ENCODE data around the gene MSGN1.
"Not testable (repeated sequence)": the region's sequence is repeated elsewhere in the genome, so short reads cannot be mapped to it uniquely, and the experiment has no call there.

The MSGN1 gene

DNA sequence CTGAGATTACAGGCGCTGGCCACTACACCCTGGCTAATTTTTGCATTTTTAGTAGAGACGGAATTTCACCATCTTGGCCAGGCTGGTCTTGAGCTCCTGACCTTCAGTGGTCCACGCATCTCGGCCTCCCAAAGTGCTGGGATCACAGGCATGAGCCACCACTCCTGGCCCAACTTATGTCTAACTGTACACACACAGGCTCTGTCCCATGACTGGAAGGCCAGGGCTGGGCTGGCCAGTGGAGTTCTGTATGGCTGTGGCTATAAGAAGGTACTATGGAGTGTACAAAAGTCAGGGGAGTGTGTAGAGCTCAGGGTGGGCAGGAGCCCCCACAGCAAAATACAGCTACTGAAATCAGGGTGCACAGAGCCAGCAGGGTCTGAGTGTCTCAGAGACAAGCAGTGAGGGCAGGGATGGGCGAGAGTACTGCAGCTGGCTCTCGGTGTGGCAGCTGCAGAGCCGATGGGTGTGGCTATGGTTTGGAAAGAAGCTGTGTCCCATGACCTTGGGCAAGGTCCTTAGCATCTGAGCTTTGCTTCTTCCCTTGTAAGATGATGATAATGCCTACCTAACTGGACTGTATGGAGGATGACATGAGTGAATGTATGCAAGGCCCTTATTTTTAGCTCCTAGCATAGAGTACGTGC is 10.4 kb upstream of the MSGN1 start:
- no peak for DNase-seq

DNA sequence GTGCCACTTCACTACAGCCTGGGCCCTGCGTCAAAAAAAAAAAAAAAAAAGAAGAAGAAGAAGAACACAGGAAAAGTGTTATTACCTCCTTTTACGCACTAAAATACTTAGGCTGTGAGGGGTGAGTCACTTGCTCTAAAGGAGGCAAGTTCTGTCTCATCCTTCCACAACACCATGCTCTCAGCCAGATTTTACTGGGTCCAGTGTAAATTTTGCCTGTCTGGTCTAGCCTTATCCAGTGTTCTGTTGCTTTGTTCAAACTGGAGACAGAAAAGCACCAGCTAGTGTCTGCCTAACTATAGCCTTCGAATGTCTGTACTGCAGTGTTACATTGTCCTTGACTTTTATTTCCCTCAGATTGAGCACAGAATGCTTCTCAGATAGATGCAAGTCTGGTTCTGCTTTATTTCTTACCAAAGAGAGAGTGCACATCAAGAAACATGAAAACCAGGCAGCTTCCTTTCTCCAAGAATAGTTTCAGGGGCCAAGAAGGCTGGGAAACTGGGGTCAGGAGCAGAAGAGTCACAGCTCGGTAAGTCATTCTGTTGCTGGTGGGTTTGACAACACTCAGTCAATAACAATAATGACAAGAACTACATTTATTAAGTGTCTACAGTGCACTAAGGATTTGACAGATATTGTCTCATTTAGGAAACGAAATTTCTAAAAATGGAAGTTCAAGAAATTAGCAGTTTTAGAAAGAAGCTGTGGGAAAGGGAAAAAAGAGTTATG is 3.1 kb upstream of the MSGN1 start:
- DNase-seq: no peak

DNA sequence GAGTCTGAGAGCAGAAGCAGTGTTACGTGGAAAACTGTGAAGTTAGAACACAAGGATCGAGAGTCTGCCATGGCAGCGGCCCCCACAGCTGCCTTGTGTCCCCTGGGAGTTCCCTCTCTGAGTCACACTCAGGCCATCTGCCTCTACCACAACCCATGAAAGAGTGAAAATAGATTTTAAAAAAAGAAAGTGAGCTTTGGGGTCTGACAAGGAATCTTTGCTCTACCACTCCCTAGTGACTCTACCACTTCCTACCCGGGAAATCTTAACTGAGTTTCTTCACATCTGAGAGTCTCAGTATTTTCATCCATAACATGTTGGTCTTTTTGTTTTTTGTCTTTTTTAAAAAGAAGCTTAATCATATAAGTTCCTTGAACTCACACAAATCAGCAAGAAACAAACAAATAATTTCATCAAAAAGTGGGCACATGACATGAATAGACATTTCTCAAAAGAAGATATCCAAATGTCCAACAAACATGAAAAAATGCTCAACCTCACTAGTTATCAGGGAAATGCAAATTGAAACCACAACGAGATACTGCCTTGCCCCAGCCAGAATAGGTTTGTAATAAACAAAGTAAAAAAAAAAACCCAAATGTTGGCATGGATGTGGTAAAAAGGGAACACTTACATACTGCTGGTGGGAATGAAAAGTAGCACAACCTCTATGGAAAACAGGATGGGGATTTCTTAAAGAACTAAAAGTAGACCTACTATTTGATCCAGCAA is 2.4 kb upstream of the MSGN1 start:
- no peak for DNase-seq

DNA sequence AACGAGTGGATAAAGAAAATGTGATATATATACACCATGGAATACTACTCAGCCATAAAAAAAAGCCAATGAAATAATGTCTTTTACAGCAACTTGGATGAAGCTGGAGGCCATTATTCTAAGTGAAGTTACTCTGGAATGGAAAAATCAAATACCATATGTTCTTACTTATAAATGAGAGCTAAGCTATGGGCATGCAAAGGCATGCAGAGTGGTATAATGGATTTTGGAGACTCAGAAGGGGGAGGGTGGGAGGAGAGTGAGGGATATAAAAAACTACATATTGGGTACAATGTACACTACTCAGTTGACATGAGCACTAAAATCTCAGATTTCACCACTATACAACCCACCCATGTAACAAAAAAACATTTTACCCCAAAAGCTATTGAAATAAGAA is 1.7 kb upstream of the MSGN1 start:
- DNase-seq: no peak

DNA sequence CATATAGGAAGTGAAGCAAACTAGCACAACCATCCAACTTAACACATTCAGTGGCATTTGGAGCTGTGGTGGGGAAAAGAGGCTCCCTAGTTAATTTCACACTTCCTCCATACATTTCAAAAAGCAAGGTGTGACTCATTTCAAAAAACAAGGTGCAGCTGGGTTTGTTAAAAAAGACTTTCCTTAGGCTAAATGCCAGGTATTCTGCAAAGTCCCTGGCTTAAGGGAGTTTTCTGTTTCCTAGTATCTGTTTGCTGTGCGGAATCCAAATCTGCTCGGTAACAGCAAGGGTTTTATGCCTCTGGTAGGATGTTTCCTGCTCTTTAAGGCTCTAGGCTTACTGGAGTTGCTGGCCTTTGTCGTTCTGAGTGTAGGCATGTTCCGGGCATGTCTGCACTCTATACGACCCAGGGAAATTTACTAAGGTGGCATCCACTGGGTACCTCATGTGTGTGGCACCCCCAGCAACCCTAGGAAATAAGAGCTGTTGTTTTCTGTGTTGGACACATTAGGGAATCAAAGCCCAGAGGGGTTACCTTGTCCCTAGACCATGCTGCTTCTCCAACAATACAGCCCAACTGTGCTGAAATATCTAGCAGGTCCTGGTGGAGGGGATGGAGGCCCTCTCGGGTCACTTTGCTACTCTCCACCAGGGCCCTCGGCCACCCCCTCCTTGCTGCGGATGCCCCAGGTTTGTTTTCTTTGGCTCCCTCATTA is 634 bp upstream of the MSGN1 start:
- no peak for DNase-seq

DNA sequence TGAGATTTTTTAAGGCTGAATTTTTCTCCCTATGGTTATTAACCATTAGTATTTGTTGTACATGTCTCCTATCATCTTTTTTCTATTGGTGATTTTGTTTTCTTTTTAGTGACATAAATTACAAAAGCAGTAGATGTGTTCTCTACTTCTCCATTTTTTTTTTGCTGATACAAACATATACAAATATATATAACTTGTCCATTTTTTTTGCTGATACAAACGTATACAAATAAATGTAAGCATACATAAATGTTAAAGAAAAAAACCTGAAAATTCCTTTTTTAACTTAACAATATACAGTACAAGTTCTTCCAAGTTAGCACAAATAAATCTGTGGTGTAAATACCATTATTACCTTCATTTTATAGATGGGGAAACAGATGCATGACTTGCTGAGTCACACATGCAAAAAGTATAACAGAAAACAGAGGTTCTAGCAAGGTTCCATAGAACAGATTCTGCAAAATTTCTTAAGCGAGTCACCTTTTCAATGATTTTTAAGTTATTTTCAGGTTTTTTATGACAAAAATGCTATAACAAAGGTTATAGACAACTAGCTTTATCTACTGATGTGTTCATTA is 2.1 kb downstream of the MSGN1 start:
- no peak for DNase-seq

DNA sequence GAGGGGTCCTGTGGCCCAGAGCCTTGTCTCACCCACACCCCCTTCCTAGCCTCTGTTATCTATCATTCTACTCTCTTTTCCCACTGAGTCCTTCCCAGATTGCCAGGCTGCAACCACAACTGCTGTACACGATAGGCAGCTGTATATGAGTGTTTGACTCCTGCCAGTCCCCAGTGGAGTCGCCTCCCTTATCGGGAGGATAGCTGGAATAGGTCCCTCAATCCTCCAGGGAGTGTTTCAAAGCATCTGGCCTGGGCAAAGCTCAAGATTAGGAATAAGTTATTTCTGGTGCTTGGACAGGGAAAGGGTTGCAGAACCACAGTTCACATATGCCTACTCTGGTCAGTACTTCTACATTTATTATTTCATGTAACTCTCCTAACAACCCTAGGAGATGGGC is 4.8 kb downstream of the MSGN1 start:
- no peak for DNase-seq

DNA sequence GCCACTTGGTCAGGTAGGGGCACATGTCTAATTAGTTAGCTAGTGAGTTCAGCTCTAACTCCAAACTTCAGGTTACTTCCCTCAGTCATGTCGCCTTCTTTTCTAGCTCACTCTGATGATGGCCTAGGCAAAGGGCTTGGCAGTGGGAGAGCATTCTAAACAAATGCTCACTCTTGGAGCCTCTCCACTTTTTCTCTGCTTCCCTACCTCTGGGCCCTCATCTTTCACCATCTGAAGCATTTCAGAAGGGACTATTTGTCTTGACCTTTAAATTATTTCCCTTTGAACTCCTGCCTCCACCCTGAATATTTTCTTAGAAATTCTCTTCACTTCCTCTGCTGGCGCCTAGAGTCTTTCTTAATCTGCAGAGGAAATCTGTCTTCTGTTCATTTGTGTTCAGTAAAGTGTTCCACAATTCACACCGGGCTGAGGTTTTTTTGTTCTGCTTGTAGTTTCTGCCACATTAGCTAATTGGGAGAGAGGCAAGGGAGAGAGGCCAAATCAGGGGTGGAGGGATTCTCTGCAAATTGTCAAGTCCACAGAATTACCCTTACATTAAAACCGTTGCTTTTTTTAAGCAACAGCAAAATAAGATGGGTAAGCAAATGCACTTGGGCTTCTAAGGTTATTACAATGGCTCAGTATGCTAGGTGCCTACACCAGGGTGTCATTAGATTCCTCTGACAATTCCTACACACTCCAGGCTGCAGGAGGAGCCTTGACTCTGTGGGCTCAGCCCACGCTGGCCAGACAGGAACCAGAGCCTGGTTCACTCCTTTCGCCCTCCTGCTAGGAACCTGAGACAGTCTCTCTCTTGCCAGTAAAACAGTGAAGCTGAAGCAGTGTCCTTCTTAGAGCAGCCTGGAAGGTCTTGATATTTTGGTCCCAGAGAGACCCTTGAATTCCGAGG is 5.5 kb downstream of the MSGN1 start:
- DNase-seq: no peak

DNA sequence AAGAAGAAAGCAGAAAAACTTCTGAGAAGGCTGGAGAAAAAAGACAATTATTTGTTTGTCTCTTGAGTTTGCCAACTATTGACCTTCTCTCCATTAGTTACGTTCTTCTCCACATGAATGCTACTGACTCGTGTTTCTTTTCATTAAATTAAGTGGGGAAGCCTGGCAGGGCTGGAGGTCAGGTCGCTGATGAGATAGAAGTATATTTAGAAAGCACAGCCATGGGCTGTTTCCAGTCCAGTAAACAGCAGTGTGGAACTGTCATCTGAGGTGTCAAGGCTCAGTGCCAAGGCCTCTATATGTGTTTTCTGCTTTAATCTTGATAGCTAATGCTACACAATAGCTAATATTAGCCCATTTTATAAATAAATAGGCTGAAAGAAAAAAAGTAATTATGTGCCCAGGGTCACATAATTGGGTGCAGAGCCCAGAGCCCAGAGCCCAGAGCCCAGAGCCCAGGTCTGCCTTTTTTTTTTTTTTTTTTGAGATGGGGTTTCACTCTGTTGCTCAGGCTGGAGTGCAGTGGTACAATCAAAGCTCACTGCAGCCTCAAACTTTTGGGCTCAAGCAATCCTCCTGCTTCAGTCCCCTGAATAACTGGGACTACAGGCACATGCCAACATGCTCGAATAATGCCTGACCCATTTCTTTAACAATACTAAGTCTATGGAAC is 6.3 kb downstream of the MSGN1 start:
- no peak for DNase-seq

DNA sequence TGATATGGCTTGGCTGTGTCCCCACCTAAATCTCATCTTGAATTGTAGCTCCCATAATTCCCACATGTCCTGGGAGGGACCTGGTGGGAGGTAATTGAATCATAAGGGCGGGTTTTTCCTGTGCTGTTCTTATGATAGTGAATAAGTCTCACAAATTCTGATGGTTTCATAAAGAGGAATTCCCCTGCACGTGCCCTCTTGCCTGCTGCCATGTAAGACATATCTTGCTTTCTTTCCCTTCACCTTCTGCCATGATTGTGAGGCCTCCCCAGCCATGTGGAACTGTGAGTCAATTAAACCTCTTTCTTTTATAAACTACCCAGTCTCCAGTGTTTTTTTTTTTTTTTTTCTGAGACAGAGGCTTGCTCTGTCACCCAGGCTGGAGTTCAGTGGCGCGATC is 7.4 kb downstream of the MSGN1 start:
- DNase-seq: not testable (repeated sequence)

DNA sequence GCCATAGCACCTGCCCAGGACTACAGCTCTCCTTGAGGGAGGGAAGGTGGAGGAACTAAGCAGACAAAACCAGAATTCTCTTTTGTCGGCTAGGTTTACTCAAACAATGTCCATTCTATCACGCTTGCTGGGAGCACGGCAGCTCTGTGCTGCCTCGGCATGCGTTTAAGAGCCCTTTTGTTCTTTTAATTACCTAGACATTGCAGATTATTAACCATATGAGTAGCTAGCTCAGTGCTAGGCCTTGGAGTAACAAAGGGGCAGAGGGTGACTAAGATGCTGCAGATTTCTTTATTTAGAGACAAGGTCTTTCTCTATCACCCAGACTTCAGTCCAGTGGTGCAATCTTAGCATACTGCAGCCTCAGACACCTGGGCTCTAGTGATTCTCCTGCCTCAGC is 11.1 kb downstream of the MSGN1 start:
- no peak for DNase-seq

DNA sequence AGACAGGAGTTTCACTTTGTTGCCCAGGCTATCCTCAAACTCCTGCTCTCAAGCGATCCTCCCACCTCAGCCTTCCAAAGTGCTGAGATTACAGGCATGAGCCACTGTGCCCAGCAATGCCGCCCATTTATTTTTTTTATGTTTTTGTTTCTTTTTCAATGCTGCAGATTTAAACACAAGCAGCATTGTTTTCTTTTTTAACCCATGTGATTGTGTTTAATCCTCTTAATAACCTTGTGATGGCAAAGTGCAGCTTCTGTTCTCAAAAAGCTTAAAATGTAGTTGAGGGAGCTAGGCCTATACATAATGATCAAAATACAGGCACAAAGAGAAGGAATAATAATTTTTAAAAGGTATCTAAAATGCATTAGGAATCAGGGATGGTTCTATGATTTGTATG is 11.5 kb downstream of the MSGN1 start:
- no peak for DNase-seq

DNA sequence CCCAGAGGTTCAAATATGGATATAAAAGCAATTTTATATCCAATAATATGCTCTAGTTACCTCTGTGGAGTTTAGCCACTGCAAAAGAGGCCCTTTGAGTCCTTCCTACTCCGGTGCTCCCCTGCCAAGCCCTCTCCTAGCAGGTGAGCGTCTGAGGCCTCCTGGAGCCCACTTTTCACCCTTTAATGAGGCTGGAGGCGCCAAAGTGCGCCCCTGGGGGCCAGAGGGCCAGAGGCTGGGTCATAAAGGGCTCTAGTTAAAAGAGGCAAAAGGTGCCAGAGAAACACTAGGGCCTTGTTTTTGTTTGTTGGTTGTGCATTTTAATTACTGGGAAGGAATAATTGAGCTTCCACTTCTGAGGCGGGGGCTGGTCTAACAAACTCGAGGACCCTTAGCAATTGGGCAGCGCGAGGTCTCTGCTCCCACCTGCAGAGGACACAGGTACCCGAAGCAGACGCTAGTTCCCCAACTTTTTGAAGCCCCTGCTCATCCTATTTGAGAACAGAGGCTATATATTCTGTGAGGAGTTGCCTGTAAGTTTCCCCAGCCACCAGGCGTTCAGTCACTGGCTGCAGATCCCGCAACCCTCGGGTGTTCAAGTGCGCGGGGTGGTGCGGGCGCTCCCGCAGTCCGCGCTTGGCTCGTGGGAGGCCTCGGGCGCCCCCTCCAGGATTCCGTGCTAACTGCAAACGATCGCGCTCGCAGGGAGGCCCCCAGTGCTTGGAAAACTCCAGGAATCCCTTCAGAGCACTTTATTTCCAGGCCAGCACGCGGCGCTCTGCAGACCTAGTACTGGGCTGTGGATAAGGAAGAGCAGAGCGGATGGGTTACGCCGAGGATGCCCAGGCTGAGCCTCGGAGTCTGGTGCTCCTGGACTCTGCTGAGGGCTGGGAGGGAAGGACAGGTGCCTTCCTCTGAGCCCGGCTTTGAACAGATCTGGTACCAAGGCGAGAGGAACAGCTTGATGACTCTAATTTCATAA is 14.1 kb downstream of the MSGN1 start:
- no peak for DNase-seq

DNA sequence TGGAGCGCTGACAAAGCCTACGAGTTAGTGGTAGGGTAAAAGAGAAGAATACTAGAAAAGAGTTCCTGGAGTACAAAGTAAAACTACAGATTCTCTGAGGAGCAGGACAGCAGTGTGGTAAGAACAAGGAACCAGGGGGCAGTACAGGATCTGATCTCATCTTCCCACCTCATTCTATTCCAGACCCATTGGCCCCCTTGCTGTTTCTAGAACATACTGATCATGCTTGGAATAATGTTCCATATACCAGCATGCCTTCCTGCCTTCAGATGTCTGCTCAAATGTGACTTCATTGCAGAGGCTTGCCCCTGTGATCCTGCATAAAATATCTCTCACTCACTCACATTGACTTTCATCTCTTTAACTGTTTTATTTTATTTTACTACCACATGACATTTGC is 19.3 kb downstream of the MSGN1 start:
- DNase-seq: no peak

DNA sequence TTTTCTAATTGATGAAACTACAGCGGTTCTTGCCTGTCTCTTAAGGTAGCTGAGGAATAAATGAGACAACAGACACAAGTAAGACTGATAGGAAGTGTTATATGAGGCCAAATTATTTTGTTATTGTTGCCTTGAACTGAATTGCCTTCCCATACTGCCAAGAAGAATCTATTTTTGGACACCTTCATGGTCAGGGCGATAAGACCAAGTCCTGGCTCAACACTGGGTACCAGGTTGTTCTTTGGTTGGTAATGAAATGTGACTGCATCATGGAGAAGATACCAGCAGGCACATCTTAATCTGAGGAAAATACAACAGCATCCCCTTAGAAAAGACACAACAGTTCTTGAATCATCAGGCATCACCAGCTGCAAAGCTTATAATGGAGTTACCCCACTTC is 23.7 kb downstream of the MSGN1 start:
- no peak for DNase-seq

DNA sequence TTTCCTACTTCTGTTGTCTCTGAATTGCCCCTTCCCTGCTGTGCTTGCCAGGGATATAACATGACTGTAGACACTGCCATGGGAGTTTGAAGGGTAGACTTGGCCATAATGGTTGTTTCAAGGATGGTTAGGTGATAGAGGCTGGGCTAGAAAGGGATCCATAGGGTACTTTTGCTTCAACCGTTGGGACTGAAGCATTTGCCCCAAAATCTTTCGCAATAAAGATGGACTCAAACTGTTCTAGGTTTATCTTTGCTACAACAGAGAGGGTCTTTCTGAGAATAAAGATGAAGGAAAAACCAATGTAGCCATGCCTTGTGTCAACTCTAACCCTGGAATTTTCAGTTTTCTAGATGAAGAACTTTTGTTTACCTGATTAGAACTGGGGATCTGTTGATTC is 27.2 kb downstream of the MSGN1 start:
- DNase-seq: no peak

DNA sequence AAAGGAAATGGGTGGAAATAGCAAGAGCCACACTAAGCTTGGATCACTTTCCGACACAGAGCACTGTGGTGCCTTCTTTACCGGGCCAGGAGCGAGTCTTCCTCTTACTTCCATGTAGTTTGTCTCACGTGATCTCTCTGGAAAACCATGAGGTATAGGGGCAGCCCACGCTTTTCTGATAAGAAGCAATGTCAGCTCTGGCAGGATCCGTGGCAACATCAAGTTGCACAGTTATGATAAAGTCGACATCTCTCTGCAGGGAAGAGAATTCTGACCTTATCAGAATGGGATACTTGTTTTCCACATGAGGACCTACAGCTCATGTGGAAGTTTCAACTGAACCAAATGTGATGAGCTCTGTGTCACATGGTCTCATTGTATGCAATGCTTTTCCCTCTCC is 29.5 kb downstream of the MSGN1 start:
- DNase-seq: no peak

DNA sequence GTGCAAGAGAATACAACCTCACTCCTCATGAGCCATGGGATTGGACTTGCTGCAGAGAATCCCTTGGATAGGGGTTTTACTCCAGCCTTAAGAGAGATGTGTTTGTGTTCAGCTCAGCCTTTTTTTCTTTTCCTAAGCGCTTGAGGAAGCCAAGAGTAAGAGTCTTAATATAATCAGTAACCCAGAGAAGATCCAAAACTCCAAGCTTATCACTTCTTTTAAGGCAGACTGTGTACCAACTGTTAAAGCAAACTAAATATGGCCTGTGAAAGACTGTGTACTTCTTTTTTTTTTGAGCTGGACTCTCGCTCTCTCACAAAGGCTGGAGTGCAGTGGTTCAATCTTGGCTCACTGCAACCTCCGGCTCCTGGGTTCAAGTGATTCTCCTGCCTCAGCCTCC is 30.4 kb downstream of the MSGN1 start:
- no peak for DNase-seq

DNA sequence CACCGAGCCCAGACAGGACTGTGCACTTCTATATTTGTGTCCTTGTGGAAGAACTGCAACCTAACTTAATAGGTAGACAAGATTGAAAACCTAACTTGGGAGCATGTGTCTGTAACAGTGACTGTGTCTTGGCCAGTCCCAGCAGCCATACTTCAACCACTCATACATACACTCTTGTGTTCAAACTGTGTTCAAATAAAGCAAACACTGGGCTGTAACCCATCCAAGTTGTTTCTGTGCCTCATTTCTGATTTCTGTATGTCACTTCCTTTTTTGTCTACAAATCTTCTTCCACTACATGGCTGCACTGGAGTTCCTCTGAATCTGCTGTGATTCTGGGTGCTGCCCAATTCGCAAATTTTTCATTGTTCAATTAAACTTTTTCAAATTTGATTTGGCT is 31.0 kb downstream of the MSGN1 start:
- no peak for DNase-seq

DNA sequence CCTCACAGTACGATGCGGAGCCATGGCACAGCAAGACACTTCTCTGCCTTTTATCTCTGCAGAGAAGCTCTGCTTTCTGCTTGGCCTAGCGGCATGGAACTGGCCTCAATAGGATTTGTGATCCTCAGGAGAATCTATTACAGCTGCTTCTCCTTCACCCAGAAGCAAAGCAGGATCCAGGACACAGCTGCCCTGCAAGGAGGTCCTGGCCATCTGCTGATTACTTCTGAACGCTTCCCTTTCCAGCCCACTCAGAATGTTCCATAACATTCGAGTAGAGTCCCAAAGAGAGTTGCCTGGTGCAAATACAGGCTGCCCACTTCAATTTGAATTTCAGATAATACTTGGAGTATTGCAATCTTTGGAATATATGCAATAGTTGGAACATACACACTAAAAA is 33.0 kb downstream of the MSGN1 start:
- no peak for DNase-seq

Data from NCI-H1048 (cell line).